Right atrium auricular region (tissue), 2 donors: ENCODE measurements around the gene RASGRF2. TPM values are rescaled to one million over a fixed set of nuclear protein-coding genes. Genes with fewer than 3 reads are reported as not detected.
"Not testable (repeated sequence)": the region's sequence is repeated elsewhere in the genome, so short reads cannot be mapped to it uniquely, and the experiment has no call there.

ENCODE experiments used
- DNase-seq: peaks from one replicate; pipeline ENCODE4 v3.0.0-alpha.2; 2019; ENCODE audit warnings: low spot score
- H3K27ac ChIP-seq, 2 donors: fragments of 200-600 bp; sonication (generic); 1 replicate in 1 of 2; 2 replicates in 1 of 2; pipeline ENCODE4 v1.5.1; 2016 to 2019
- H3K27me3 ChIP-seq, 2 donors: fragments of 200-600 bp; sonication (generic); one replicate each; pipeline versions ENCODE4 v1.5.1 to v1.6.0; 2017 to 2019
- H3K36me3 ChIP-seq: fragments of 200-600 bp; sonication (generic); one replicate; pipeline ENCODE4 v1.5.1; 2016
- H3K4me1 ChIP-seq, 2 donors: fragments of 200-600 bp; sonication (generic); one replicate each; pipeline versions ENCODE4 v1.5.1 to v1.6.0; 2017 to 2019
- H3K4me3 ChIP-seq, 2 donors: fragments of 200-600 bp; sonication (generic); 1 replicate in 1 of 2; 2 replicates in 1 of 2; pipeline ENCODE4 v1.5.1; 2017 to 2019; ENCODE audit warnings: mild to moderate bottlenecking in 1 of 2, moderate library complexity in 1 of 2
- H3K9me3 ChIP-seq, 2 donors: fragments of 200-600 bp; sonication (generic); one replicate each; pipeline ENCODE4 v1.5.1; 2019
- CTCF ChIP-seq, 2 donors: fragments of 200-600 bp; sonication (generic); IDR thresholded peaks; one replicate each; pipeline ENCODE4 v1.5.1; 2019; ENCODE audit warnings: antibody characterized with exemption in 2 of 2
- total RNA-seq, 2 donors: library from RNA; depleted of rRNA; stranded (reverse); fragments of >200 nt; gene quantifications; one replicate each; pipeline ENCODE4 v1.1.0, GENCODE V29; 2016

Gene RASGRF2
- total RNA-seq, 2 donors from 2014 or later = 3.5 to 6.3 TPM

- Histone ChIP-seq H3K36me3 (no peaks in the 10 kb centered on the region), H3K9me3 (no peaks in the 10 kb centered on the region), H3K27ac (no peak overlapping the region), H3K27me3 (no peaks in the 10 kb centered on the region), H3K4me3 (no peak overlapping the region), H3K4me1 (no peaks in the 10 kb centered on the region)
- no peak for TF ChIP-seq CTCF (IDR thresholded peaks at IDR 0.05)
- DNase-seq = no peak
Measured at GRCh38 chr5:81010336-81011169, 50.4 kb downstream of the RASGRF2 start.

GRCh38 chr5:81014348-81014747 is 54.2 kb downstream of the RASGRF2 start:
- no peak for TF ChIP-seq CTCF (IDR thresholded peaks at IDR 0.05)
- Histone ChIP-seq H3K4me1 (no peaks in the 10 kb centered on the region), H3K4me3 (no peak overlapping the region), H3K36me3 (no peaks in the 10 kb centered on the region), H3K9me3 (no peaks in the 10 kb centered on the region), H3K27me3 (no peaks in the 10 kb centered on the region), H3K27ac (no peak overlapping the region)
- DNase-seq = no peak

- no peaks in the 10 kb centered on the region for H3K9me3 ChIP-seq
- TF ChIP-seq CTCF (IDR thresholded peaks at IDR 0.05) = no peak
- DNase-seq = no peak
Measured at GRCh38 chr5:81016116-81016515, 56.0 kb downstream of the RASGRF2 start.

GRCh38 chr5:81017320-81017719 is 57.2 kb downstream of the RASGRF2 start:
- no peaks in the 10 kb centered on the region for H3K27me3 ChIP-seq
- TF ChIP-seq CTCF (IDR thresholded peaks at IDR 0.05) = no peak

More at GRCh38 chr5:81016116-81016515, 56.0 kb downstream of the RASGRF2 start:
- H3K27ac ChIP-seq = no peak overlapping the region
- no peaks in the 10 kb centered on the region for H3K4me1 ChIP-seq
- no peaks in the 10 kb centered on the region for H3K36me3 ChIP-seq
- H3K27me3 ChIP-seq = no peaks in the 10 kb centered on the region
- H3K4me3 ChIP-seq = no peak overlapping the region

GRCh38 chr5:81018608-81019007 is 58.4 kb downstream of the RASGRF2 start:
- H3K4me3 ChIP-seq, DNase-seq, H3K27ac ChIP-seq, H3K9me3 ChIP-seq, H3K4me1 ChIP-seq, H3K36me3 ChIP-seq, H3K27me3 ChIP-seq: not testable (repeated sequence)

More at GRCh38 chr5:81017320-81017719, 57.2 kb downstream of the RASGRF2 start:
- Histone ChIP-seq H3K27ac (no peak overlapping the region), H3K4me1 (no peaks in the 10 kb centered on the region), H3K4me3 (no peak overlapping the region), H3K9me3 (no peaks in the 10 kb centered on the region), H3K36me3 (no peaks in the 10 kb centered on the region)
- no peak for DNase-seq

- Histone ChIP-seq H3K4me3 (no peak overlapping the region), H3K27me3 (no peaks in the 10 kb centered on the region), H3K4me1 (no peaks in the 10 kb centered on the region), H3K27ac (no peak overlapping the region), H3K36me3 (no peaks in the 10 kb centered on the region), H3K9me3 (no peaks in the 10 kb centered on the region)
- DNase-seq = no peak
- no peak for TF ChIP-seq CTCF (IDR thresholded peaks at IDR 0.05)
Measured at GRCh38 chr5:81019748-81020147, 59.6 kb downstream of the RASGRF2 start.
